Brain microvascular endothelial cell (primary cell): ENCODE results near the gene TOR1AIP2.
"Not testable (repeated sequence)": the region's sequence is repeated elsewhere in the genome, so short reads cannot be mapped to it uniquely, and the experiment has no call there.

Experiments
- DNase-seq: peaks from one replicate; pipeline ENCODE4 v3.0.0-alpha.2; 2020
- H3K27ac ChIP-seq: fragments of 250-450 bp; sonication (Bioruptor Pico); 2 replicates; pipeline ENCODE4 v1.5.1; 2020; ENCODE audit warnings: mild to moderate bottlenecking, moderate library complexity
- H3K27me3 ChIP-seq: fragments of 250-450 bp; sonication (Bioruptor Pico); replicated peaks from 2 replicates; pipeline ENCODE4 v1.5.1; 2020; ENCODE audit warnings: mild to moderate bottlenecking
- H3K36me3 ChIP-seq: fragments of 250-450 bp; sonication (Bioruptor Pico); replicated peaks from 2 replicates; pipeline ENCODE4 v1.5.1; 2020; ENCODE audit warnings: mild to moderate bottlenecking
- H3K4me3 ChIP-seq: 2 replicates; pipeline ENCODE4 v1.5.1; 2011; ENCODE audit warnings: low read depth, mild to moderate bottlenecking, control low read depth, low read length, moderate library complexity
- CTCF ChIP-seq: IDR thresholded peaks from 2 replicates; pipeline ENCODE4 v1.5.1; 2011; ENCODE audit warnings: low read depth, mild to moderate bottlenecking, moderate library complexity, low read length, control low read depth, inconsistent platforms; ENCODE audit errors: missing control alignments
- in situ Hi-C: cut with HindIII; loops from 2 replicates; pipeline ENCODE4 v1.10.0; 2017; ENCODE audit warnings: low sequenced_read_pairs, low pct_ligation_motif_present

Gene TOR1AIP2

GRCh38 chr1:179808503-179808902 lies 69.1 kb downstream of the TOR1AIP2 start:
- in situ Hi-C loops, result no loop called here
- H3K27me3 ChIP-seq, result peaks cover 51% of the 10 kb centered on the region
- H3K36me3 ChIP-seq, result no peaks in the 10 kb centered on the region
- H3K27ac ChIP-seq, result peak overlapping the region; percentile 30
- no peak overlapping the region for H3K4me3 ChIP-seq
- TF ChIP-seq CTCF, result no peak
- DNase-seq, result no peak

- H3K27ac ChIP-seq, result peak overlapping the region; percentile 45
- peak; percentile 97 for DNase-seq
- H3K27me3 ChIP-seq, result peaks cover 55% of the 10 kb centered on the region
These were observed 69.7 kb downstream of the TOR1AIP2 start for GRCh38 chr1:179807691-179808485.

GRCh38 chr1:179807291-179807690 lies 70.3 kb downstream of the TOR1AIP2 start:
- Histone ChIP-seq H3K36me3 (no peaks in the 10 kb centered on the region), H3K27me3 (peaks cover 55% of the 10 kb centered on the region), H3K4me3 (no peak overlapping the region), H3K27ac (peak overlapping the region; percentile 45)
- in situ Hi-C loops, result no loop called here
- no peak for TF ChIP-seq CTCF
- no peak for DNase-seq

More at GRCh38 chr1:179807691-179808485, 69.7 kb downstream of the TOR1AIP2 start:
- no peak for TF ChIP-seq CTCF
- Histone ChIP-seq H3K36me3 (no peaks in the 10 kb centered on the region), H3K4me3 (no peak overlapping the region)
- in situ Hi-C loops, result no loop called here

GRCh38 chr1:179806333-179806732 lies 71.3 kb downstream of the TOR1AIP2 start:
- in situ Hi-C loops, result no loop called here

GRCh38 chr1:179805291-179806195 lies 72.1 kb downstream of the TOR1AIP2 start:
- Histone ChIP-seq H3K36me3 (no peaks in the 10 kb centered on the region), H3K27ac (no peak overlapping the region), H3K4me3 (no peak overlapping the region), H3K27me3 (peaks cover 57% of the 10 kb centered on the region)
- DNase-seq, result no peak
- TF ChIP-seq CTCF, result no peak
- in situ Hi-C loops, result no loop called here

More at GRCh38 chr1:179806333-179806732, 71.3 kb downstream of the TOR1AIP2 start:
- Histone ChIP-seq H3K36me3 (no peaks in the 10 kb centered on the region), H3K27ac (no peak overlapping the region), H3K27me3 (peaks cover 55% of the 10 kb centered on the region), H3K4me3 (no peak overlapping the region)
- TF ChIP-seq CTCF, result no peak
- DNase-seq, result no peak

- not testable (repeated sequence) for H3K4me3 ChIP-seq
These were observed 73.2 kb downstream of the TOR1AIP2 start for GRCh38 chr1:179804417-179804816.

More at GRCh38 chr1:179804417-179804816, 73.2 kb downstream of the TOR1AIP2 start:
- peaks cover 60% of the 10 kb centered on the region for H3K27me3 ChIP-seq
- H3K27ac ChIP-seq, DNase-seq, H3K36me3 ChIP-seq, in situ Hi-C loops: not testable (repeated sequence)
